ENCODE data around the gene MOV10.

The MOV10 gene

DNA sequence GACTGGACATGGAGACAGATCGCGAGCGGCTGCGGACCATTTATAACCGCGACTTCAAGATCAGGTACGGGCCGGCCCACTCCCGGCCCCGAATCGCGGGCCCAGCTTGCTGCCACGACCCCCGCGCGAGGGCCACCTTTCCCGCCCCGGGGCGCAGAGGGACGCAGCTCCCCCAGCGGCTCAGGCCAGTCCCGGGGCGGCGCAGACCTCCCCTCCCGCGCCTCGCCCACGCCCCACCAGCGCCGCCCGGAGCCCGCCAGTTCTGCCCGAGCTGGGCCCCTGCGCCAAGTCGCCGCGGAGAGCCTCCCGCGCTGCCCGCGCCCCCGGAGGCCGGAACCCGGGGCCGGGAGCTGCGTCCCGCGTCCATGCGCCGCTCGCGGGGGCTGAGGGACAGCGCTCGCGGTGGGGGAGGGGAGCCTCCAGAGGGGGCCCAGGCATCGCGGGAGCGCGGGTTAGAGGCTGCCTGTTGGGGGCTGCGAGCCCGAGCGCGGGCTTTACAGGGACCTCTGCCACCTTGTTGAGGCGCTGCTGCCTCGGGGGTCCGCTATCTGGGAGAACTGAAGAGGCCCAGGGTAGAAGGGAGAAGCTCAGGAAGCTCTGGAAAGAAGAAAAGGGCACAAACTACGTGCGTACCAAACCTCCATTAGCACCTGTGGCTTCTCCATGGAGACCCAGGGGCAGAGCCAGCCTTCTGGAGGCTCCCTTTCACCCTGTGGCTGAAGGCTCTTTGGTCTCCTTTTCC, 698 bp downstream of the MOV10 start:
- peak; percentile 61 for DNase-seq

DNA sequence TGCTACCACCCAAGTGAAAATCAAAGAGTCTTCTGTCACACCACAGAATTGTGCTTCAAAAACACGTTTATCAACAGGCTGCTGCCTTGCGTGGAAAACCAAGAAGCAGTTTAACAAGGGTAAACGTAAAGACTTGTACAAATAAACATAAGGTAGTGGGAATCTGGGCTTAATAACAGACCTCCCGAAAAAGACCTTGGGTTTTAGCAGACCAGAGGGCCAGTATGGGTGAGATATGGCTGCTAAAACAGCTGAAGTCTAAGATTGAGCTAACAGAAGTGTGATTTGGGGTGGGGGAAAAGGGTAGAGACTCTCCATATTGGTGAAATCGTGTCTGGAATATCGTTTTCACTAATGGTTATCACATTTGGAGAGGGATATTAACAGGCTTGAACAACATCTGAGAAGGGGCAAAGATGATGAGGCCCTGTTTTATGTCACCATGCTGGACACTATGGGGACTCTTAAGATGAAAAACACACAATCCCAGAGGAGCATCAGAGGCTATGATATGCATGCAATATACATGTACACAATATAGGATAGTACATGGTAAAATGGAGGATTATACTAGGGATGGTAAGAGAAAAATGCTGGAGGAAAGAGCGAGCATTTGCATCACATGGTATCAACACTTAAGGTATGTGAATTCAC, 1.4 kb downstream of the MOV10 start:
- no peak for DNase-seq

DNA sequence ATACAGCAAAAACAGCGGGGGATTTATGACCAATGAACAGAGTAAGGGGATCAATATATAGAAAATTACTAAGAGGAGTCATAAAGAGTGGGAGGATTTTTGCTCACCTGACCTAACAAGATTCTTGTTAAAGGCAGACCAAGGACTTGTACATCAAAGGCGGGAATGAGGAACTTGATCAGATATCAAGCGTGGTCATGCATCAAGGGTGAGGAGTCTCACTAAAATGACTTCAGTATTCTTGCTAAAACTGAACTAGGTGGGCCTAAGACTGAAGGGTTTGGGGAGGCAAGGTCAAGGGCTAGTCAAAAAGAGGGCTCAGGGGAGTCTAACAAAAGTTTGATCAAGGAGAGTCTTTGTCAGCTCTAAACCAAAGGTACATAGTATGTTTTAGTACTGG, 2.1 kb downstream of the MOV10 start:
- DNase-seq = no peak

DNA sequence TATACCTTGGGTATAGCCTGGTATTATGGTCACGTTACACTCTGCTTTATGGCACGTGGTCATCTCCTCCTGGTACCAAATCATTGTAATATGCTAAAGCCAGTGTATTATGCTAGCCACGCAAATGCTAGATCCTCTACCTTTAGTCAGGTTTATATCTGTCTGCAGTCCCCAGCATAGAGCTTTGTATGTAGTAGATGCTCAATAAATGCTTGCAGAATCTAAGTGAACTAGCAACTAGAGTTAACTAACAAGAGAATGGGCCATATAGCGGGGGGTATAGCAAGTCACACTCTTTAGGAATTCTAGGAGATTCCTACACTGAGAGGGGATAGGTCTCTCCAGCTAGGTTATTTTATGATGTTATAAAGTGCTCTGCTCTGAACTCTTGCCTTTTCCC, 3.0 kb downstream of the MOV10 start:
- no peak for DNase-seq

DNA sequence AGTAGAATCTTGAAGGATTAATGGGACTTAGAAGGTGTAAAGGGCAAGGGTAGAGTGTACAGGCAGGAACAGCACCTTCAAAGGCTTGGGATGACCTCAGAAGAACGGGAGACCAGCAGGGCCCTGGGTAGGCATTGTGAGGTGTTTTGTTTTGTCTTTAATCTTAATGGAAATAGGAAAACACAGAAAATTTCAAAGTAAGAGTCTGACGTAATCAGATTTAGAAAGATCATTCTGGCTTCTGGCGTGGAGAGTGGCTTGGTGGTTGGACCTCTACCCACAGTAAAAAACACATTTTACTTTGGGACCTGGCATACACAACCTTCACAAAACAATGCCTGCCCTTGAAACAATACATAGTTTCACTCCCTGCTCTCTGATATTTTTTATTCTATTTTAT, 4.1 kb downstream of the MOV10 start:
- DNase-seq = no peak

DNA sequence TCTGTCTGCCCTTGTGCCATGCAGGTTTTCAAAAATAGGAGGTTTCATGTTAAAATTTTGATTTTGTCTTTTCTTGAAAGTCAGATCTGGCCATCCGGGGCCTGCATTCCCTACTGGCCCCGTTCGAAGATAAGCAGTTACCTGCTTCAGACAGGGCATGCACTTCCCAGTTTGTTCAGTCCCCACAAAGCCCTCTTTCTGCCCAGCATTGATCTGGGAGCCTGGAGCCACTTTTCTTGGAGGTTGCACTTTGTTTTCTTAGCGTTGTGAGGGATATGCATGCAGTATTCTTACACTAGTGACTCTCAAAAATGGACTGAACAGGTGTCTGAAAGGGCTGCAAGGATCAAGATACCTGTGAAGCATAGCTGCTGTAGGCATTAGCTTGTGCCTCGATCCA, 11.5 kb downstream of the MOV10 start:
- DNase-seq = no peak

DNA sequence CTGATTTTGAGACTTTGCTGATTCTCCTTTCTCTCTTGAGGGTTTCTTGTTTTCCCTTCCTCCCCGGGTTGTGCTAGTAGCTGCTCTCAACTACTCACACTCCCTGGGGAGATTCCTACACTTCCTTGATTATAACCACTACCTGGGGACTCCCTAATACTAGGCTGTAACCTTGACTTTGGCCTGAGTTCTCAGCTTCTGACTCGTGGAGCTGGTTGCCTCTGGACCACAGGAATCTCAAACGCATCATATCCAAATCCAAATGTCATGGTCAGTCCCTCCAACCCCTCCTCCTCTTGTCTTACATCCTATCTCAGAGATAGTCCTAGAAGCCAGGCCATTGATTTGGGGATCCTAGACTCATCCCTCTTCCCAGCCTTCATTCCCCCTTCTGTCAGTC, 12.0 kb downstream of the MOV10 start:
- DNase-seq = no peak

DNA sequence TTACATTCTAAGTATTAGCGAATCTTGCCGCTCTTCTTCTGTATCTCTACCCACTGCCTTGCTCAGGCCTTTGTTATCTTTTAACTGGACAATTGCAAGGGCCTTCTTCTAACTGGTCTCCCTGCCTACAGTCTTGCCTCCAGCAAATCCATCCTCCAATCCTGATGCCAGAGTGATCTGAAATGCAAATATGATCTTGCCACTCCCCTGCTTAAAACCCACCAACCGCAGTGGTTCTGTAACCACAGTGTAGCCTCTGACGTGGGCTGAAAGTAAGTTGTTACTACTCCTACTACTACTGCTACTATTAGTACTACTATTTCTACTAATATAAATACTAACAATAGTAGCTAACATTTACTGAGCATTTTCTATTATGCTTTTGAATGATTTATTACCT, 12.4 kb downstream of the MOV10 start:
- no peak for DNase-seq

DNA sequence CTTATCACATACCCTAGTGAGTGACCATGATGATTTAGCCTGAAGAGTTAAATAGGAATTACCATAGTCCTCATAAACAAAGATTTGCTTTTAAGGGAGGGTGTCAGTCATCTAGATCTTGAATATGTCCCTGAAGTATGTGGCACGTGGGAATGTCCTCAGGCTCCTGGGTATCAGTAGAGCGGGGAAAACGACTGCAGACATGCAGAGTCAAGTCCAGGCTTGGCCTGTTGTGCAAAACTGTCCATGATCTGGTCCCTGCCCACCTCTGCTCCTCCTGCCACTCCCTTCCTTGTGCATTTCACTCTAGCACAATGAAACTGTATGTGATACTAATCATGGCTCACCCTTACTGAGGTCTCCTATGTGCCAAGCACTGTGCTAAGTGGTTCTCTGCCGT, 12.9 kb downstream of the MOV10 start:
- DNase-seq = no peak

DNA sequence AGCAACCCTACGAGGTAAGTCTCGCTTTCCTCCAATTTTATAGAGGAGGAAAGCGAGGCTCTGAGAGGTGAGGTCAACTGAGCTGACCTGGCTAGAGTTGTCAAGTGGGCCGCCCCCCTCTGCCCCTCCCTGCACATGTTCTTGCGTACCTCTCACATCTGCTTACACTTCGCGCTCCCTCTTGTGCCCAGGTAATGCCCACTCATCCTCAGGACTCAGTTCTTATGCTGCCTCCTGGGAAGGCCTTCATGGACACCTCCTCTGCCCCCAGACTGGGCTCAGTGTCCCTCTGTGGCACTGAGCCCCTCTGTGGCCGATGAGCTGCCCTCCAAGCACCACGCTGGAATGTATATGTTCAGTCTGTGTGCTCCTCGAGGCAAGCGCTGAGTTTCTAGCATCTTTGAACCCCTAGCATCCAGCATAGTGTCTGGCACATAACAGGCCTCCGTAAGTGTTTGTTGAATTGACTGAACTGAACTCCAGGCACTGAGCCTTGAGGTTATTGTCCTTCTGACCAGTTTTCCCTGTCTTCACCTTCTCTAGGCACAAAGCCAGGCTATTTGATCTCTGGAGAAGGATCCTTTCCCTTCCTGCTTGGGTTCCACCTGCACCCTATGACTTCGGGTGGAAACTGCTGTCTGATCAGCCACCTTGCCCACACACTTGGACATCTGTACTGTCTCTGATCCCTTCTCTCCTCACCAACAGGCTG, 13.5 kb downstream of the MOV10 start:
- DNase-seq = no peak

DNA sequence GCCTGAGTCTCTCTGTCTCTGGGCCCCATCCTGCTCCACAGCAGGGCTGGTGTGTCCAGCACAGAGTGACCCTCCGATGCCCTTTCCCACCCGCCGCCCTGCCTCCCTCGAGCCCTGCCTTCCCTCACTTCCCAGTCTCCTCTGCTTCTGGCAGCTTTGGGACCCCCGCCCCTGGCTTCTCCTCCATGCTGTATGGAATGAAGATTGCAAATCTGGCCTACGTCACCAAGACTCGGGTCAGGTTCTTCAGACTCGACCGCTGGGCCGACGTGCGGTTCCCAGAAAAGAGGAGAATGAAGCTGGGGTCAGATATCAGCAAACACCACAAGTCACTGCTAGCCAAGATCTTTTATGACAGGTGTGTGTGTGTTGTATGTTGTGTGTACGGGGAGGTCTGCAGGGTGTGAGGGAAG, 14.3 kb downstream of the MOV10 start:
- no peak for DNase-seq

DNA sequence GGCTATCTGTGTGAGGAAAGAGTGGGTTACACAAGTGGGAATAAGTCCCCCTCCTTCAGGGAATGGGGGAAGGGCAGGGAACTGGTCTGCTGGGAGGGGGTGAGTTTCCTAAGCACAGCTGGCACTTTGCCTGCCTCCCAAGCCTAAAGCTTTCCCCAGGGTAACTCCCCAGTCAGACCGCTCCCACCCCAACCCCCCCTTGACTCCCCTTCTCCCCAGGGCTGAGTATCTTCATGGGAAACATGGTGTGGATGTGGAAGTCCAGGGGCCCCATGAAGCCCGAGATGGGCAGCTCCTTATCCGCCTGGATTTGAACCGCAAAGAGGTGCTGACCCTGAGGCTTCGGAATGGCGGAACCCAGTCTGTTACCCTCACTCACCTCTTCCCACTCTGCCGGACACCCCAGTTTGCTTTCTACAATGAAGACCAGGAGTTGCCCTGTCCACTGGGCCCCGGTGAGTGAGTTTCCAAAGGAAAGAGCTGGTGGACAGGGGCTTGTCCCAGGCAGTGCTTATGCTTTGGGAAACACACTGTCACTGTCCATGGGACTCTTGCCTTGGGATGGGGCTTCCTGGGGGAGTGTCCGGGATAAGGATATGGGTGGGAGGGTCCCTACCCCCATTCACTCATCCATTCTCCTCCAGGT, 14.9 kb downstream of the MOV10 start:
- no peak for DNase-seq

DNA sequence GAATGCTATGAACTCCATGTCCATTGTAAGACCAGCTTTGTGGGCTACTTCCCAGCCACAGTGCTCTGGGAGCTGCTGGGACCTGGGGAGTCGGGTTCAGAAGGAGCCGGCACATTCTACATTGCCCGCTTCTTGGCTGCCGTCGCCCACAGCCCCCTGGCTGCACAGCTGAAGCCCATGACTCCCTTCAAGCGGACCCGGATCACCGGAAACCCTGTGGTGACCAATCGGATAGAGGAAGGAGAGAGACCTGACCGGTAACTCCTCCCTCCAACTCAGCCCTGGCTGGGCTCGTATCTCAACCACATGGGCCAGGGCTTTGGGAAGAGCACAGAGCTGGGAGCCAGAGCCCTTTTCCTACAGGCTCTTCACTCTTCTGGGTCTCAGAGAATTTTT, 15.4 kb downstream of the MOV10 start:
- no peak for DNase-seq

DNA sequence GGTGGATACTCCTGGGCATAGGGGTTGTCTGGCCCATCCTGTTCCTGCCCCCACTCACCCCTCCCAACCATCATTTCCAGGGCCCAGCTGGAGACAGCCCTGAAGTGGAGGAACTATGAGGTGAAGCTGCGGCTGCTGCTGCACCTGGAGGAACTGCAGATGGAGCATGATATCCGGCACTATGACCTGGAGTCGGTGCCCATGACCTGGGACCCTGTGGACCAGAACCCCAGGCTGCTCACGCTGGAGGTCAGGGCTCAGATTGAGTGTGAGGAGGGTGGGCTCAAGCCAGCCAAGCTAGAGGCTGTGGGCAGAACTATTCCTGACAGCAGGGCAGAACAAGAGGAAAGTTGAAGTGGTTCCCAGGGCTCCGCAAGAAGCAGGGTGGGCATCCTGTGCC, 18.2 kb downstream of the MOV10 start:
- no peak for DNase-seq

DNA sequence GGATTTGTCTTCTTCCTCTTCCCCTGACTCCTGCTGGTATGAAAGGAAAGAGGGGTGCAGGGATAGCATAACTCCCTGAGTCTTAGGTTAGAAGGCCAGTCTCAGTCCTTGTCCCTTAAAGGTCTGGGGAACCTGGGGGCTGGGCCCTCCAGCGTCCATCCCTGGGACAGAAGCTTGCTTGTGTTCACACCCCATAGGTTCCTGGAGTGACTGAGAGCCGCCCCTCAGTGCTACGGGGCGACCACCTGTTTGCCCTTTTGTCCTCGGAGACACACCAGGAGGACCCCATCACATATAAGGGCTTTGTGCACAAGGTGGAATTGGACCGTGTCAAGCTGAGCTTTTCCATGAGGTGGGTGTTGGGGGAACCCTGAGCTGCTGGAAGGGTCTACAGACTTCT, 19.4 kb downstream of the MOV10 start:
- no peak for DNase-seq

DNA sequence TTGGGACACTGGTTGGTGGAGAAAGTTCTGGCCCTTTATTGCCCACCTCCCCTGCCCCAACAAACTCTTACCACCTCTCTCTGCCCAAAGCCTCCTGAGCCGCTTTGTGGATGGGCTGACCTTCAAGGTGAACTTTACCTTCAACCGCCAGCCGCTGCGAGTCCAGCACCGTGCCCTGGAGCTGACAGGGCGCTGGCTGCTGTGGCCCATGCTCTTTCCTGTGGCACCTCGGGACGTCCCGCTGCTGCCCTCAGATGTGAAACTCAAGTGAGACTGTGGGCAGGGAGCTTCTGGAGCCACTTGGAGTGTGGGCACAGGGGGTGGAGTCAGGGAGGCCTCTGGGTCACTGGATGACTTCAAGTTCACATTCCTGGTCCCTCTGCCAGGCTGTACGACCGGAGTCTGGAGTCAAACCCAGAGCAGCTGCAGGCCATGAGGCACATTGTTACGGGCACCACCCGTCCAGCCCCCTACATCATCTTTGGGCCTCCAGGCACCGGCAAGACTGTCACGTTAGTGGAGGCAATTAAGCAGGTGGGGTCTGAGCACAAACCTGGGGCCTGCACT, 20.0 kb downstream of the MOV10 start:
- no peak for DNase-seq

DNA sequence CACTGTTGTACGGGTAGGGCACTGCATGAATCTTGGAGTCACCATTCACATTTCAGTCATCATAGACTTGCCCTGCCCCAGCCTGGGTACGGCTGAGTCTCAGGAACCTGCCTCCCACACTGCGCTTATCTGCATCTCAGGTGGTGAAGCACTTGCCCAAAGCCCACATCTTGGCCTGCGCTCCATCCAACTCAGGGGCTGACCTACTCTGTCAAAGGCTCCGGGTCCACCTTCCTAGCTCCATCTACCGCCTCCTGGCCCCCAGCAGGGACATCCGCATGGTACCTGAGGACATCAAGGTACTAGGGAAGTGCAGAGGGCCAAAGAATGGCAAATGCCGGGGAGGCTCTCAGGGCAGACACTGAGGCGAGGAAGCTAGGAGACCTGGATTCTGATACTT, 20.8 kb downstream of the MOV10 start:
- no peak for DNase-seq

DNA sequence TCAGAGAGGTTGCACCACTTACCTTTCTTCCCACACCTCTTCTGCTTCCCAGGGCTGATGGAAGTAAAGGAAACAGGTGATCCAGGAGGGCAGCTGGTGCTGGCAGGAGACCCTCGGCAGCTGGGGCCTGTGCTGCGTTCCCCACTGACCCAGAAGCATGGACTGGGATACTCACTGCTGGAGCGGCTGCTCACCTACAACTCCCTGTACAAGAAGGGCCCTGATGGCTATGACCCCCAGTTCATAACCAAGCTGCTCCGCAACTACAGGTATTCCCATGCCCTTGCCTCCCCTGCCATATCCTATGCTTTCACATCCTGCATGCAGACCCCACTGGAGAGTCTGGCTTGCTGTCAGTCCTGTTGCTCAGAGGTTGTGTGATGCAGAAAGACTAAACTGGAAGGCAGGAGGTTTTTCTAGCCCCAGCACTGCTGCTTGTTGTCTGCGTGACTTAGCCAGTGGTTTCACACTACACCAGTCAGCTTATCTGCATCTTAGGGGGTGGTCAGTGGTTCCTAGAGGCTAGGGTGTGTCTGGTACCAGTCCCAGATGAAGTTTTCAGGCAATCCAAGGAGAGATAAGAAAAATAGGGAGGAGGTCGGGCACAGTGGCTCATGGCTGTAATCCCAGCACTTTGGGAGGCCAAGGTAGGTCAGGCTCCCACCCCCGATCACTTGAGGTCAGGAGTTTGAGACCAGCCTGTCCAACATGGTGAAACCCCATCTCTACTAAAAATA, 22.3 kb downstream of the MOV10 start:
- no peak for DNase-seq

DNA sequence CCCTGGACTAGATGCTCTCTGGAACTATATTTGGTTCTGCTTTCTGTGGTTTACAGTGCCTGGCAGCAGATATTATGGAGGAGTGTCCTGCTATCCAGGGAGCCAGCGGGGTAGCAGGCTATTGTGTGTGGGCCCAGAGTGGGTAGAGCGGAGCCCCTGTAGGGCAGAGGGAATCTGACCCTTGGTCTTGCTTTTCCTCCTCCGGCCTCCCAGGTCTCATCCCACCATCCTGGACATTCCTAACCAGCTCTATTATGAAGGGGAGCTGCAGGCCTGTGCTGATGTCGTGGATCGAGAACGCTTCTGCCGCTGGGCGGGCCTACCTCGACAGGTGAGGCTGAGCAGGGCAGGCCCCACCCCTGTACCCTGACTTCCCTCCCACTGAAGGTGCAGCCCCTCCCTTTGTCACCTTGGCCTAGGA, 23.3 kb downstream of the MOV10 start:
- DNase-seq = no peak

DNA sequence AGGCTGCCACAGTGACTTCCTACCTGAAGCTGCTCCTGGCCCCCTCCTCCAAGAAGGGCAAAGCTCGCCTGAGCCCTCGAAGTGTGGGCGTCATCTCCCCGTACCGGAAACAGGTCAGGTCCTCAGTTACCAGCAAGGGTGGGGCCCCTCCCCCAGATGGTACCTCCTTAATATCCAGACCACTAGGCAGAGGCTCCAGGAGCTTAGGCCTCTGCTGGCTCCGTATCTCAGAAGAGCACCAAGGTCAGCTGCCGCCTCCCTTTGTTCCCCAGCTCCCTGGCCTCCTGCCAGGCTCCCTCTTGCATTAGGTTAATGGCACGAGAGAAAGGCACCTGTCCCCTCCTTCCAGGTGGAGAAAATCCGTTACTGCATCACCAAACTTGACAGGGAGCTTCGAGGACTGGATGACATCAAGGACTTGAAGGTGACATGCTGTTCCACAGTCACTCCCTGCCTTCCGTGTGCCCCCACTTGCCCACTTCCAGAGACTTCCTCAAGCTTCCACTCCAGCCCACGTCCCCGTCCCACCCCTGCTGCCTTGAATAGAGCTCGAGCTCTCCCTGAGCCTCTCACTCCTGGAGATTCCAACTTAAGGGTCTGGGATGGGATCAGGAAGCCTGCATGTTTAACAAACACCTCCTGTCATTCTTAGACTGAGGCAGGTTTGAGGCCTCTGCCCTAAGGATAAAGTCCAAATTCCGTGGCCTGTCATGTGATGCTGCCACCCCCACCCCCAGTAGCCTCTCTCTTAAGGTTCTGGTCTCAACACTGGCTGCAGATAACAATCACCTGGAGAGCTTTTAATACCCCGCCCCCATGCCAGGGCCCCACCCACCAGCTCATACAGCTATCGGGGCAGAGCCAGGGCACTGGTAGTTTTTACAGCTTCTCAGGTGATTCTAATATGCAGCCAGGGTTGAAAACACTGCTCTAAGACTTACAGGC, 24.2 kb downstream of the MOV10 start:
- no peak for DNase-seq

DNA sequence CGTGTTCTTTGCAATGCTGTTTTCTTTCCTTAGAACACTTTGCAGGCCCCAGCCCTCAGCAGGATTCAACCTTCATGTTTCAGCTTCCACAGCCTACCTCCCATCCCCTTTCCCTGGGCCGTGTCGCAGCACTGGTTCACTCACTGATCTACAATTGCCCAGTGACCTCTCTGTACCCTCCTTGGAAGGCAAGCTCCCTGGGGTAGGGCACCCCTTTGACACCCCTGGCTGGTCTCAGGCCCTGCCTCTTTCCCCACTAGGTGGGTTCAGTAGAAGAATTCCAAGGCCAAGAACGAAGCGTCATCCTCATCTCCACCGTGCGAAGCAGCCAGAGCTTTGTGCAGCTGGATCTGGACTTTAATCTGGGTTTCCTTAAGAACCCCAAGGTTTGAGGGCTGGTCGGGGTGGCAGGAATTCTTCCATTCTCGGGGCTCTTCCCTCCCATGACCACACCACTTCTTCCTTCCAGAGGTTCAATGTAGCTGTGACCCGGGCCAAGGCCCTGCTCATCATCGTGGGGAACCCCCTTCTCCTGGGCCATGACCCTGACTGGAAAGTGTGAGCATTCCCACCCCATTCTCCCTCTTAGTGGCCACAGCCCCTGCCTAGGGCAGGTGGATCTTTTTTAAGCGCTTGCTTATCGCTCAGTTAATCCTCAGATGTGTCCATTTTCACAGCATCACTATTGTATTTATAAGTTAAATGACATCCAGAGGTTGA, 25.1 kb downstream of the MOV10 start:
- no peak for DNase-seq

All from stimulated activated CD4-positive, alpha-beta T cell treated with anti-CD3 and anti-CD28 coated beads, Interleukin-15, amount 100 ng/mL, for 24 hours (primary cell).